IMR-90 (cell line): ENCODE data around the gene TYW5. TPM values are rescaled to one million over a fixed set of nuclear protein-coding genes. Genes with fewer than 3 reads are reported as not detected.

Experiments used
- ATAC-seq: fragments of 200-7000 bp; cut with Tn5 transposase; 2 replicates; pipeline ENCODE4 v1.9.1; 2020; ENCODE audit warnings: low read depth, mild to moderate bottlenecking, moderate library complexity
- BruUV-seq: library from RNA; stranded (reverse); fragments of 400-500 nt; replicated peaks from 2 replicates; lab custom pipeline; 2021; lab: Mats Ljungman, UMichigan
- CTCF ChIA-PET: fragments of 300-600 bp; formaldehyde crosslinking; extraction: SDS; loops from one replicate; lab custom pipeline; 2021; ENCODE audit warnings: antibody characterized with exemption; lab: Yijun Ruan, JAX
- POLR2A ChIA-PET: fragments of 300-600 bp; sonication (Branson Sonifier 250); formaldehyde crosslinking; loops from one replicate; lab custom pipeline; 2022; ENCODE audit warnings: antibody characterized with exemption; ENCODE audit not compliant: unreplicated experiment; lab: Charles Lee
- DNase-seq: peaks from one replicate; pipeline ENCODE4 v3.0.0; 2013
- H2AFZ ChIP-seq: replicated peaks from 2 replicates; pipeline ENCODE3; 2013; ENCODE audit warnings: low read length, mild to moderate bottlenecking; ENCODE audit not compliant: poor library complexity
- H2AK5ac ChIP-seq: 2 replicates; pipeline ENCODE4 v1.6.1; 2013; ENCODE audit warnings: low read depth, low read length, inconsistent platforms
- H2AK9ac ChIP-seq: replicated peaks from 2 replicates; pipeline ENCODE3; 2013; ENCODE audit warnings: mild to moderate bottlenecking, low read depth, low read length, moderate library complexity; ENCODE audit not compliant: poor library complexity
- H2BK120ac ChIP-seq: 2 replicates; pipeline ENCODE4 v1.6.1; 2013; ENCODE audit warnings: low read depth, low read length, inconsistent platforms
- H2BK15ac ChIP-seq: 3 replicates; pipeline ENCODE4 v1.6.1; 2013; ENCODE audit warnings: low read depth, low read length, inconsistent platforms
- H2BK20ac ChIP-seq: 2 replicates; pipeline ENCODE4 v1.6.1; 2013; ENCODE audit warnings: low read depth, mild to moderate bottlenecking, inconsistent platforms, low read length, moderate library complexity
- H2BK5ac ChIP-seq: 2 replicates; pipeline ENCODE4 v1.6.1; 2013; ENCODE audit warnings: mild to moderate bottlenecking, low read depth, low read length, inconsistent platforms; ENCODE audit not compliant: poor library complexity, severe bottlenecking
- H3K14ac ChIP-seq: replicated peaks from 2 replicates; pipeline ENCODE4 v1.6.1; 2013; ENCODE audit warnings: low read depth, low read length, inconsistent platforms
- H3K18ac ChIP-seq: 2 replicates; pipeline ENCODE4 v1.6.1; 2013; ENCODE audit warnings: low read depth, low read length, control low read depth
- H3K23ac ChIP-seq: 2 replicates; pipeline ENCODE4 v1.6.1; 2013; ENCODE audit warnings: low read depth, low read length, inconsistent platforms
- H3K27ac ChIP-seq: 2 replicates; pipeline ENCODE4 v1.5.1; 2013; ENCODE audit warnings: mild to moderate bottlenecking, control low read depth, low read length; ENCODE audit not compliant: insufficient read depth
- H3K27me3 ChIP-seq: 2 replicates; pipeline ENCODE4 v1.6.1; 2013; ENCODE audit warnings: low read length; ENCODE audit not compliant: control insufficient read depth, insufficient read depth
- H3K36me3 ChIP-seq: 2 replicates; pipeline ENCODE4 v1.6.1; 2013; ENCODE audit warnings: low read length, mixed read lengths; ENCODE audit not compliant: control insufficient read depth, insufficient read depth
- H3K4ac ChIP-seq: 2 replicates; pipeline ENCODE4 v1.6.1; 2013; ENCODE audit warnings: low read depth, low read length, inconsistent platforms
- H3K4me1 ChIP-seq: 2 replicates; pipeline ENCODE4 v1.6.1; 2013; ENCODE audit warnings: low read length, mixed read lengths; ENCODE audit not compliant: control insufficient read depth, insufficient read depth
- H3K4me2 ChIP-seq: 2 replicates; pipeline ENCODE4 v1.6.1; 2013; ENCODE audit warnings: low read depth, mild to moderate bottlenecking, control low read depth, low read length, moderate library complexity
- H3K4me3 ChIP-seq: 2 replicates; pipeline ENCODE4 v1.5.1; 2013; ENCODE audit warnings: low read depth, mild to moderate bottlenecking, control low read depth, low read length, moderate library complexity; ENCODE audit not compliant: insufficient read depth
- H3K56ac ChIP-seq: 2 replicates; pipeline ENCODE4 v1.6.1; 2013; ENCODE audit warnings: low read length, inconsistent platforms; ENCODE audit not compliant: insufficient read depth; ENCODE audit errors: extremely low read depth
- H3K79me1 ChIP-seq, 2 experiments: 2 replicates each; pipeline ENCODE4 v1.6.1; 2013; ENCODE audit warnings: low read length in 2 of 2, inconsistent platforms in 1 of 2, low read depth in 1 of 2
- H3K9ac ChIP-seq: 2 replicates; pipeline ENCODE4 v1.6.1; 2013; ENCODE audit warnings: low read depth, low read length, control low read depth
- H3K9me1 ChIP-seq: 2 replicates; pipeline ENCODE4 v1.6.1; 2013; ENCODE audit warnings: low read length, inconsistent platforms; ENCODE audit not compliant: insufficient read depth
- H3K9me3 ChIP-seq: 2 replicates; pipeline ENCODE4 v1.6.1; 2013; ENCODE audit warnings: low read length; ENCODE audit not compliant: control insufficient read depth, insufficient read depth
- H4K20me1 ChIP-seq: 2 replicates; pipeline ENCODE4 v1.6.1; 2013; ENCODE audit warnings: low read length, inconsistent platforms; ENCODE audit not compliant: insufficient read depth
- H4K5ac ChIP-seq: 2 replicates; pipeline ENCODE4 v1.6.1; 2013; ENCODE audit warnings: mild to moderate bottlenecking, low read depth, low read length, control low read depth
- H4K8ac ChIP-seq, 2 experiments: 2 replicates each; pipeline ENCODE4 v1.6.1; 2013; ENCODE audit warnings: low read depth in 2 of 2, low read length in 2 of 2, control low read depth in 1 of 2, inconsistent platforms in 1 of 2
- H4K91ac ChIP-seq: 2 replicates; pipeline ENCODE4 v1.6.1; 2013; ENCODE audit warnings: low read depth, low read length, inconsistent platforms; ENCODE audit not compliant: insufficient read depth
- CEBPB ChIP-seq: IDR thresholded peaks from 2 replicates; pipeline ENCODE4 v1.6.1; 2012; ENCODE audit warnings: low read depth, low read length, improper control_type of control experiment
- NFE2L2 ChIP-seq: fragments of 150-350 bp; IDR thresholded peaks from 2 replicates; pipeline ENCODE4 v1.6.1; 2016; ENCODE audit warnings: low read depth, mild to moderate bottlenecking, low read length
- RCOR1 ChIP-seq: IDR thresholded peaks from 2 replicates; pipeline ENCODE4 v1.6.1; 2012; ENCODE audit warnings: mild to moderate bottlenecking, low read length, improper control_type of control experiment; ENCODE audit not compliant: insufficient replicate concordance
- WGBS, 2 experiments: methylation state at CpG; one replicate each; pipeline versions ENCODE4 v1.1.5 to v1.1.7; 2013; ENCODE audit warnings: missing lambda C conversion rate in 2 of 2; ENCODE audit not compliant: insufficient read length in 1 of 2; ENCODE audit errors: extremely low coverage in 2 of 2; 5-methylcytosine and 5-hydroxymethylcytosine counted together
- dilution Hi-C: fragments of 300-500 bp; cut with HindIII; formaldehyde crosslinking; loops from one replicate; pipeline ENCODE4 v1.14.3; 2018; ENCODE audit warnings: low sequenced_read_pairs; ENCODE audit not compliant: unreplicated experiment
- in situ Hi-C: fragments of 300-500 bp; cut with MboI; formaldehyde crosslinking; loops from 3 replicates; pipeline ENCODE4 v1.14.3; 2019; ENCODE audit warnings: low sequenced_read_pairs, inconsistent platforms, mixed read lengths
- intact Hi-C: fragments of 100-400 bp; cut with micrococcal nuclease; formaldehyde crosslinking; loops from 2 replicates; pipeline ENCODE4 v1.10.0; 2022
- polyA plus RNA-seq, 3 experiments: library from polyadenylated mRNA; depleted of rRNA; stranded (reverse); fragments of >200 nt; gene quantifications; 2 replicates each; pipeline ENCODE4 v1.2.3, GENCODE V29; 2012; ENCODE audit warnings: low replicate concordance in 1 of 3
- total RNA-seq: library from RNA; depleted of rRNA; stranded (reverse); fragments of >200 nt; gene quantifications from 2 replicates; pipeline ENCODE4 v1.2.3, GENCODE V29; 2012

The TYW5 gene
- total and polyA plus RNA-seq, 2 of the 4 experiments (the other 2 are of a cell fraction): 3.8 to 4.0 TPM

DNA sequence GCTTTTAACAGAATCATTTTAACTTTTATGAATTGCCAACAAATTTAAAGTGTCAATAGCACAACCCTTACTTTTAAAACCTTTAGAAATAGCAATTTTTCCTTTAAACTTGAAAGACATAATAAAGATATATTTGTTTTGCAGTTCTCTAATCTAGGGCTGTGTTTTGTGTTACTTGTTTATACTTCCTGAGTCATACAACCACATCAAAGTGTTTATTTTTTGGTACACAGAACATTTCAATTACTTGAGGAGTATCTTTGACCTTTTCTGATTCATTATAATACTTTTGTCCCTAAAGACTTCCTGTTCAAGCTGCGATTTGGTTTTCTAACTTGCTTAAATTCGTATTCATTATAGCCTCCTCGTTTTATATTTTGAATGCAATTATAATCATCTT is 21.8 kb downstream of the TYW5 start:
- whole genome bisulfite sequencing, 2 experiments: no CpG with 5 or more reads among the region's 3 CpGs
- no peak overlapping the region for H2BK120ac ChIP-seq
- no peak overlapping the region for H4K5ac ChIP-seq
- no TSS peak for BruUV-seq
- no peaks in the 10 kb centered on the region for H3K9me3 ChIP-seq
- H3K18ac ChIP-seq: no peak overlapping the region
- TF ChIP-seq CEBPB (no peak), NFE2L2 (no peak), RCOR1 (no peak)
- no peak overlapping the region for H2BK20ac ChIP-seq
- POLR2A ChIA-PET: no interaction called here
- ATAC-seq (no peak), DNase-seq (no peak)
- H4K20me1 ChIP-seq: no peaks in the 10 kb centered on the region
- no peaks in the 10 kb centered on the region for H3K9me1 ChIP-seq
- no peak overlapping the region for H3K23ac ChIP-seq
- in situ Hi-C loops: no loop called here
- H2BK15ac ChIP-seq: no peak overlapping the region
- H2BK5ac ChIP-seq: no peak overlapping the region
- dilution Hi-C loops: no loop called here
- no peak overlapping the region for H3K4me3 ChIP-seq
- CTCF ChIA-PET: no interaction called here
- intact Hi-C loops: no loop called here
- no peak overlapping the region for H3K56ac ChIP-seq
- H2AK5ac ChIP-seq: no peak overlapping the region
- H2AFZ ChIP-seq: no peak overlapping the region
- H3K27ac ChIP-seq: no peak overlapping the region
- no peak overlapping the region for H2AK9ac ChIP-seq
- H3K36me3 ChIP-seq: peaks cover 12% of the 10 kb centered on the region
- H3K79me1 ChIP-seq: peaks cover 6 to 13% of the 10 kb centered on the region in 2 experiments
- no peak overlapping the region for H3K4ac ChIP-seq
- no peak overlapping the region for H3K4me2 ChIP-seq
- no peaks in the 10 kb centered on the region for H3K4me1 ChIP-seq
- no peaks in the 10 kb centered on the region for H3K27me3 ChIP-seq
- no peak overlapping the region for H3K14ac ChIP-seq
- H4K8ac ChIP-seq: no peak overlapping the region
- no peak overlapping the region for H3K9ac ChIP-seq
- H4K91ac ChIP-seq: no peak overlapping the region
